ENCODE measurements around the gene KANSL1. TPM values are rescaled to one million over a fixed set of nuclear protein-coding genes. Genes with fewer than 3 reads are reported as not detected.

KANSL1 gene
- total RNA-seq, 1 donor from 2014 or later = 122 TPM

- no peaks in the 10 kb centered on the region for H3K4me1 ChIP-seq
- TF ChIP-seq POLR2A (IDR thresholded peaks at IDR 0.05) (no peak), CTCF (IDR thresholded peaks at IDR 0.05) (no peak), POLR2AphosphoS5 (IDR thresholded peaks at IDR 0.05; ENCODE audit: insufficient read depth in 1 of 2, low read depth in 1 of 2) (no peak)
- H3K4me3 ChIP-seq = no peak overlapping the region
- H3K27me3 ChIP-seq = no peaks in the 10 kb centered on the region
- intact Hi-C loops (cut with DNase I) = no loop called here
- DNase-seq (ENCODE audit: extremely low spot score in 2 of 2) = no peak
- H3K27ac ChIP-seq = no peak overlapping the region
- H3K9me3 ChIP-seq = no peaks in the 10 kb centered on the region
- H3K36me3 ChIP-seq = no peaks in the 10 kb centered on the region
Observed at GRCh38 chr17:45992175-45992574, 201.1 kb downstream of the KANSL1 start.

- H3K4me1 ChIP-seq = no peaks in the 10 kb centered on the region
- TF ChIP-seq POLR2A (IDR thresholded peaks at IDR 0.05) = no peak
- TF ChIP-seq CTCF (IDR thresholded peaks at IDR 0.05) = no peak
- TF ChIP-seq POLR2AphosphoS5 (IDR thresholded peaks at IDR 0.05; ENCODE audit: insufficient read depth in 1 of 2, low read depth in 1 of 2) = no peak
- H3K27ac ChIP-seq = no peak overlapping the region
- H3K36me3 ChIP-seq = no peaks in the 10 kb centered on the region
- intact Hi-C loops (cut with DNase I) = no loop called here
- H3K4me3 ChIP-seq = no peak overlapping the region
- H3K27me3 ChIP-seq = no peaks in the 10 kb centered on the region
- no peaks in the 10 kb centered on the region for H3K9me3 ChIP-seq
- DNase-seq (ENCODE audit: extremely low spot score in 2 of 2) = no peak
Observed at GRCh38 chr17:45991341-45991740, 201.9 kb downstream of the KANSL1 start.

GRCh38 chr17:45990886-45991285, 202.3 kb downstream of the KANSL1 start:
- intact Hi-C loops (cut with DNase I) = no loop called here
- H3K36me3 ChIP-seq = no peaks in the 10 kb centered on the region

GRCh38 chr17:45989759-45990158, 203.5 kb downstream of the KANSL1 start:
- Histone ChIP-seq H3K27me3 (no peaks in the 10 kb centered on the region), H3K36me3 (no peaks in the 10 kb centered on the region), H3K4me3 (no peak overlapping the region), H3K27ac (no peak overlapping the region), H3K4me1 (no peaks in the 10 kb centered on the region), H3K9me3 (no peaks in the 10 kb centered on the region)
- intact Hi-C loops (cut with DNase I) = no loop called here
- no peak for DNase-seq (ENCODE audit: extremely low spot score in 2 of 2)
- TF ChIP-seq POLR2A (IDR thresholded peaks at IDR 0.05) (no peak), CTCF (IDR thresholded peaks at IDR 0.05) (no peak)

More at GRCh38 chr17:45990886-45991285, 202.3 kb downstream of the KANSL1 start:
- H3K4me3 ChIP-seq = no peak overlapping the region
- H3K9me3 ChIP-seq = no peaks in the 10 kb centered on the region
- H3K27ac ChIP-seq = no peak overlapping the region
- no peak for TF ChIP-seq POLR2AphosphoS5 (IDR thresholded peaks at IDR 0.05; ENCODE audit: insufficient read depth in 1 of 2, low read depth in 1 of 2)
- TF ChIP-seq CTCF (IDR thresholded peaks at IDR 0.05) = no peak
- no peak for TF ChIP-seq POLR2A (IDR thresholded peaks at IDR 0.05)
- H3K4me1 ChIP-seq = no peaks in the 10 kb centered on the region
- no peaks in the 10 kb centered on the region for H3K27me3 ChIP-seq
- DNase-seq (ENCODE audit: extremely low spot score in 2 of 2) = no peak

GRCh38 chr17:45987706-45988105, 205.5 kb downstream of the KANSL1 start:
- Histone ChIP-seq H3K36me3 (no peaks in the 10 kb centered on the region), H3K4me1 (no peaks in the 10 kb centered on the region), H3K27ac (no peak overlapping the region), H3K27me3 (no peaks in the 10 kb centered on the region), H3K4me3 (no peak overlapping the region), H3K9me3 (no peaks in the 10 kb centered on the region)
- TF ChIP-seq POLR2AphosphoS5 (IDR thresholded peaks at IDR 0.05; ENCODE audit: insufficient read depth in 1 of 2, low read depth in 1 of 2) = no peak
- no peak for TF ChIP-seq POLR2A (IDR thresholded peaks at IDR 0.05)
- TF ChIP-seq CTCF (IDR thresholded peaks at IDR 0.05) = no peak
- intact Hi-C loops (cut with DNase I) = no loop called here
- DNase-seq (ENCODE audit: extremely low spot score in 2 of 2) = no peak

All from vagina (tissue), 2 donors.